ENCODE data around the gene ASB7. TPM values are rescaled to one million over a fixed set of nuclear protein-coding genes. Genes with fewer than 3 reads are reported as not detected.

The ASB7 gene
- total and polyA plus RNA-seq, 12 donors: 2.7 to 25.2 (median 11.1) TPM

DNA sequence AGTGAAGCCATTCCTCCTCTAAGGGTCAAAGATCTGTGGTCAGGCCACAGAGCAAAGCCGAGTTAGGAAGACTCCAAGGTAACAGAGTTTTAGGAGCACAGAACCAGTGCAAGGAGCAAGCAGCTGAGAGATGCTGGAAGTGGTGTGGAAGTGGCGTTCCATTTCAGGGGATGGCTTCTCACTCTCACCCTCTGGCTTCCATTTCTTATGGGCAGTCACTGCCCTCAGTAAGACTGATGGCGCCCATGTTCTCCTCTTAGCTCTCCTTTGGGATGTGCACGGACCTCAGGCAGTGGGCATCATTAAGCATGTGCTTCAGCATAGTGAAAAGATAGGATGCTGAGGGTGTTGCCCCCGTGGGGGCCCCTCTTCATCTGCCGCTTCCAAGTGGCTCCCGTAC, 90.3 kb downstream of the ASB7 start:
- no peaks in the 10 kb centered on the region for H3K36me3 ChIP-seq (replicated peaks in 1 of 2)
- intact Hi-C loops (cut with DNase I): no loop called here
- no peaks in the 10 kb centered on the region for H3K4me1 ChIP-seq (replicated peaks in 1 of 2)
- no peaks in the 10 kb centered on the region for H3K9me3 ChIP-seq (replicated peaks in 1 of 3)
- peak in 1 of 7 donors; percentile 9 for DNase-seq
- 76 to 81% (median 77%) methylated on average over 7 of the region's 7 CpGs for whole genome bisulfite sequencing, 4 donors
- H3K27ac ChIP-seq: peak overlapping the region in 1 of 5 donors; percentile 9
- H3K27me3 ChIP-seq: no peaks in the 10 kb centered on the region
- no peak overlapping the region for H3K4me3 ChIP-seq
- TF ChIP-seq, protein P1, sequence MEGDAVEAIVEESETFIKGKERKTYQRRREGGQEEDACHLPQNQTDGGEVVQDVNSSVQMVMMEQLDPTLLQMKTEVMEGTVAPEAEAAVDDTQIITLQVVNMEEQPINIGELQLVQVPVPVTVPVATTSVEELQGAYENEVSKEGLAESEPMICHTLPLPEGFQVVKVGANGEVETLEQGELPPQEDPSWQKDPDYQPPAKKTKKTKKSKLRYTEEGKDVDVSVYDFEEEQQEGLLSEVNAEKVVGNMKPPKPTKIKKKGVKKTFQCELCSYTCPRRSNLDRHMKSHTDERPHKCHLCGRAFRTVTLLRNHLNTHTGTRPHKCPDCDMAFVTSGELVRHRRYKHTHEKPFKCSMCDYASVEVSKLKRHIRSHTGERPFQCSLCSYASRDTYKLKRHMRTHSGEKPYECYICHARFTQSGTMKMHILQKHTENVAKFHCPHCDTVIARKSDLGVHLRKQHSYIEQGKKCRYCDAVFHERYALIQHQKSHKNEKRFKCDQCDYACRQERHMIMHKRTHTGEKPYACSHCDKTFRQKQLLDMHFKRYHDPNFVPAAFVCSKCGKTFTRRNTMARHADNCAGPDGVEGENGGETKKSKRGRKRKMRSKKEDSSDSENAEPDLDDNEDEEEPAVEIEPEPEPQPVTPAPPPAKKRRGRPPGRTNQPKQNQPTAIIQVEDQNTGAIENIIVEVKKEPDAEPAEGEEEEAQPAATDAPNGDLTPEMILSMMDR (IDR thresholded peaks at IDR 0.05): no peak
- no peak for TF ChIP-seq POLR2A (IDR thresholded peaks at IDR 0.05)

DNA sequence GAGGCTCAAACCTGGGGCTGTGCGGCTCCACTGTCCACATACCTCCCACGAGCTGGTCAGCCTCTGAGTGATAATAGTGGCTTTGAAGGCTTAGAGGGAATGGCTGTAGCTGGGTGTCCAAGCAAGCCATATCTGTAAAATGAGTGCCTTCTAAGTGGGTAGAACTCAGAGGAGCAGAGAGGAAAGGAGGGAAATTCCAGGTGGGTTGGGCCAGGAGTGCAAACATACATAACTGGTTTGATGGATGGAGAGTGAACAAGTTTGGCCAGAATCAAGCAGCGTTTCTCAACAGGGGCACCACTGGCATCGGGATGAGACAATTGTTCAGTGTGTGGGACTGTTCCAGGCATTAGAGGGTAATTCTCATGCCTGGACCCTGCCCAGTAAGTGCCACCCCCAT, 91.1 kb downstream of the ASB7 start:
- 86 to 92% (median 89%) methylated on average over 4 of the region's 4 CpGs for WGBS, 4 donors
- intact Hi-C loops (cut with DNase I): no loop called here
- H3K27me3 ChIP-seq: no peaks in the 10 kb centered on the region
- peak overlapping the region in 2 of 5 donors; percentile 41 to 76 for H3K27ac ChIP-seq
- peak in 1 of 7 donors; percentile 3 for DNase-seq
- no peak overlapping the region for H3K4me3 ChIP-seq
- no peaks in the 10 kb centered on the region for H3K9me3 ChIP-seq (replicated peaks in 1 of 3)
- H3K4me1 ChIP-seq (replicated peaks in 1 of 2): no peaks in the 10 kb centered on the region
- TF ChIP-seq POLR2A (IDR thresholded peaks at IDR 0.05): no peak
- TF ChIP-seq, protein P1 (IDR thresholded peaks at IDR 0.05): no peak
- no peaks in the 10 kb centered on the region for H3K36me3 ChIP-seq (replicated peaks in 1 of 2)

DNA sequence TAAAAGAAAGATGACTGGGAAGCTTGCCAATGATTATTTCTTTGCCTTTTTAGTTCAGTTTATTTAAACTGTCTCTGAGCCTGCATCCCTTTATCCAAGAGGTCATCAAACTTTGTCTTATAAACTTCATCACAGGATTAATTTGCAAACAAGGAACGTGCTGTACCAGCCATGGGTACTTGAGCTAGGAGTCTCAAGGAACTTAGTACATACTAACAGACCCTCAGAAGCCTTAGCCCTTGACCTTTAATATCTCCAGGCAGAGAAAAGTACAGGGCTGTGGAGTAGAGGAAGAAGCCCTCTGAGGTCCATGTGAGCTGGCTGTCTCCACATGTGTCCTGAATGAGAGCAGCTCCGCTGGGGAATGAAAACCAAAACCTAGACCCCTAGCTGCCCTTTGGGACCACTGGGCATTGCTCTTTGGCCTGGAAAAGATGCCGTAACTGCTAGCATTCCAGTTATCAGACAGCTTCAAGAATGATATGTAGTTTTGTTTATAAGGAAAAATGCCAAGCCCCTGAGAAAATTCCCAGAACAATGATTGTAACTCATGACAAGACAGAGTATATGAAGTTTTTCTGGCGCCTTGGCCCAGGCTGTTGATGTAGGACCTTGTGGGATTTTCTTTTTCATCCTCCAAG, 92.1 kb downstream of the ASB7 start:
- H3K36me3 ChIP-seq (replicated peaks in 1 of 2): no peaks in the 10 kb centered on the region
- DNase-seq: peak in 5 of 7 donors; percentile 24 to 60 (median 49)

DNA sequence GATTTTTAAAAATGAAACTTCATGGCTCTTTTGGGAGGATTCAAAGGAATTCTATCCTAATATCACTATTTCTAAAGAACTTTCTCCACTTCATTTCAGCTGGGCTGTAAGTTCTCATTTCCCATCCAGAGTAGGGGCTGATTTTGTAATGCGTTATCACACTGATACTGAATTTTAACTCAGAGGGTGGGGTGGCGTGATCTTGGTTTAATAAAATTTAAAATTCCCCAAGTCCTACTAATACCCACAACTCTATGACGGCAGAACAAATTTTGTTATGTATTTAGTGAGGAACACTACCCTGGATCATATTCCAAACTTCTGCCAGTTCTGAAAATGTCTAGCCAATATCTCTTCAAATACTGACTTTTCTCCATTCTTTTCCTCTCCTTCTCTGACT, 92.7 kb downstream of the ASB7 start:
- no peak overlapping the region for H3K4me3 ChIP-seq
- DNase-seq: no peak
- peak overlapping the region in 1 of 5 donors; percentile 33 for H3K27ac ChIP-seq
- 72 to 90% (median 82%) methylated on average over 3 of the region's 3 CpGs for WGBS, 4 donors
- no peaks in the 10 kb centered on the region for H3K9me3 ChIP-seq (replicated peaks in 1 of 3)
- no peak for TF ChIP-seq POLR2A (IDR thresholded peaks at IDR 0.05)
- TF ChIP-seq, protein P1 (IDR thresholded peaks at IDR 0.05): no peak
- no peaks in the 10 kb centered on the region for H3K36me3 ChIP-seq (replicated peaks in 1 of 2)
- H3K27me3 ChIP-seq: no peaks in the 10 kb centered on the region
- H3K4me1 ChIP-seq (replicated peaks in 1 of 2): no peaks in the 10 kb centered on the region
- intact Hi-C loops (cut with DNase I): no loop called here

More for the DNA sequence above, 92.1 kb downstream of the ASB7 start:
- 45 to 58% (median 53%) methylated on average over 4 of the region's 4 CpGs for WGBS, 4 donors
- no peak for TF ChIP-seq POLR2A (IDR thresholded peaks at IDR 0.05)
- TF ChIP-seq, protein P1 (IDR thresholded peaks at IDR 0.05): no peak
- Histone ChIP-seq H3K9me3 (replicated peaks in 1 of 3) (no peaks in the 10 kb centered on the region), H3K27me3 (no peaks in the 10 kb centered on the region), H3K4me3 (no peak overlapping the region), H3K27ac (peak overlapping the region in 2 of 5 donors; percentile 41 to 76), H3K4me1 (replicated peaks in 1 of 2) (no peaks in the 10 kb centered on the region)
- intact Hi-C loops (cut with DNase I): no loop called here

Measured in adrenal gland (tissue), 12 donors.